ENCODE results near the gene NPHP4. TPM values are rescaled to one million over a fixed set of nuclear protein-coding genes. Genes with fewer than 3 reads are reported as not detected.

Gene NPHP4
- total and polyA plus RNA-seq, 4 donors: 1.7 to 5.6 (median 3.5) TPM

- TF ChIP-seq, protein P1, sequence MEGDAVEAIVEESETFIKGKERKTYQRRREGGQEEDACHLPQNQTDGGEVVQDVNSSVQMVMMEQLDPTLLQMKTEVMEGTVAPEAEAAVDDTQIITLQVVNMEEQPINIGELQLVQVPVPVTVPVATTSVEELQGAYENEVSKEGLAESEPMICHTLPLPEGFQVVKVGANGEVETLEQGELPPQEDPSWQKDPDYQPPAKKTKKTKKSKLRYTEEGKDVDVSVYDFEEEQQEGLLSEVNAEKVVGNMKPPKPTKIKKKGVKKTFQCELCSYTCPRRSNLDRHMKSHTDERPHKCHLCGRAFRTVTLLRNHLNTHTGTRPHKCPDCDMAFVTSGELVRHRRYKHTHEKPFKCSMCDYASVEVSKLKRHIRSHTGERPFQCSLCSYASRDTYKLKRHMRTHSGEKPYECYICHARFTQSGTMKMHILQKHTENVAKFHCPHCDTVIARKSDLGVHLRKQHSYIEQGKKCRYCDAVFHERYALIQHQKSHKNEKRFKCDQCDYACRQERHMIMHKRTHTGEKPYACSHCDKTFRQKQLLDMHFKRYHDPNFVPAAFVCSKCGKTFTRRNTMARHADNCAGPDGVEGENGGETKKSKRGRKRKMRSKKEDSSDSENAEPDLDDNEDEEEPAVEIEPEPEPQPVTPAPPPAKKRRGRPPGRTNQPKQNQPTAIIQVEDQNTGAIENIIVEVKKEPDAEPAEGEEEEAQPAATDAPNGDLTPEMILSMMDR (IDR thresholded peaks at IDR 0.05; ENCODE audit: low read depth, low read length, missing input control): no peak
- TF ChIP-seq TAF1 (conservative IDR thresholded peaks at IDR 0.05): no peak
- no peak for TF ChIP-seq ATF3 (IDR thresholded peaks at IDR 0.05)
- TF ChIP-seq FOXA2 (IDR thresholded peaks at IDR 0.05): no peak
Observed at GRCh38 chr1:5985250-5985649, 7.0 kb downstream of the NPHP4 start (continued).

- no peak for DNase-seq (ENCODE audit: low spot score)
- no peaks in the 10 kb centered on the region for H3K4me1 ChIP-seq (ENCODE audit: control insufficient read depth in 4 of 4, insufficient read depth in 4 of 4, low read length in 3 of 4)
- H3K36me3 ChIP-seq (ENCODE audit: control insufficient read depth in 4 of 4, insufficient read depth in 3 of 4, low read depth in 1 of 4, low read length in 3 of 4): no peaks in the 10 kb centered on the region
- no peaks in the 10 kb centered on the region for H3K9me3 ChIP-seq (ENCODE audit: control insufficient read depth in 4 of 4, low read length in 3 of 4)
- 90% methylated on average over 6 of the region's 6 CpGs for WGBS
- H3K4me3 ChIP-seq (ENCODE audit: low read depth in 1 of 3, low read length in 3 of 3): no peak overlapping the region
- TF ChIP-seq, protein P2, sequence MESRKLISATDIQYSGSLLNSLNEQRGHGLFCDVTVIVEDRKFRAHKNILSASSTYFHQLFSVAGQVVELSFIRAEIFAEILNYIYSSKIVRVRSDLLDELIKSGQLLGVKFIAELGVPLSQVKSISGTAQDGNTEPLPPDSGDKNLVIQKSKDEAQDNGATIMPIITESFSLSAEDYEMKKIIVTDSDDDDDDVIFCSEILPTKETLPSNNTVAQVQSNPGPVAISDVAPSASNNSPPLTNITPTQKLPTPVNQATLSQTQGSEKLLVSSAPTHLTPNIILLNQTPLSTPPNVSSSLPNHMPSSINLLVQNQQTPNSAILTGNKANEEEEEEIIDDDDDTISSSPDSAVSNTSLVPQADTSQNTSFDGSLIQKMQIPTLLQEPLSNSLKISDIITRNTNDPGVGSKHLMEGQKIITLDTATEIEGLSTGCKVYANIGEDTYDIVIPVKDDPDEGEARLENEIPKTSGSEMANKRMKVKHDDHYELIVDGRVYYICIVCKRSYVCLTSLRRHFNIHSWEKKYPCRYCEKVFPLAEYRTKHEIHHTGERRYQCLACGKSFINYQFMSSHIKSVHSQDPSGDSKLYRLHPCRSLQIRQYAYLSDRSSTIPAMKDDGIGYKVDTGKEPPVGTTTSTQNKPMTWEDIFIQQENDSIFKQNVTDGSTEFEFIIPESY (IDR thresholded peaks at IDR 0.05): no peak
- TF ChIP-seq, protein P1 (IDR thresholded peaks at IDR 0.05; ENCODE audit: low read depth, low read length, missing input control): no peak
- TF ChIP-seq, protein P3, sequence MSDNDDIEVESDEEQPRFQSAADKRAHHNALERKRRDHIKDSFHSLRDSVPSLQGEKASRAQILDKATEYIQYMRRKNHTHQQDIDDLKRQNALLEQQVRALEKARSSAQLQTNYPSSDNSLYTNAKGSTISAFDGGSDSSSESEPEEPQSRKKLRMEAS (IDR thresholded peaks at IDR 0.05): no peak
- no peak for TF ChIP-seq HNF4G (IDR thresholded peaks at IDR 0.05)
- no peak for TF ChIP-seq RAD21 (IDR thresholded peaks at IDR 0.05)
- no peak for TF ChIP-seq GABPA (IDR thresholded peaks at IDR 0.05 in 1 of 2, conservative IDR thresholded peaks at IDR 0.05 in 1 of 2)
- no peak for TF ChIP-seq ATF3 (IDR thresholded peaks at IDR 0.05)
- no peak for TF ChIP-seq TAF1 (conservative IDR thresholded peaks at IDR 0.05)
- no peak for TF ChIP-seq REST (IDR thresholded peaks at IDR 0.05)
- TF ChIP-seq HNF4A (conservative IDR thresholded peaks at IDR 0.05): no peak
- no peak for TF ChIP-seq RXRA (IDR thresholded peaks at IDR 0.05)
- no peak for TF ChIP-seq FOXA1 (IDR thresholded peaks at IDR 0.05)
- no peak for TF ChIP-seq EGR1 (IDR thresholded peaks at IDR 0.05; ENCODE audit: low read depth in 2 of 2)
- TF ChIP-seq SP1 (IDR thresholded peaks at IDR 0.05): no peak
- H3K27ac ChIP-seq (ENCODE audit: low read depth in 1 of 2, low read length in 2 of 2): no peak overlapping the region
- H3K9ac ChIP-seq (ENCODE audit: low read depth in 1 of 2, low read length in 2 of 2): no peak overlapping the region
- no peaks in the 10 kb centered on the region for H3K27me3 ChIP-seq (ENCODE audit: control insufficient read depth in 4 of 4, insufficient read depth in 4 of 4, low read length in 3 of 4)
Observed at GRCh38 chr1:5983361-5984103, 8.7 kb downstream of the NPHP4 start.

Data from liver (tissue), 9 donors.